Small intestine (tissue), 16 donors: ENCODE results near the gene DUSP10. TPM values are rescaled to one million over a fixed set of nuclear protein-coding genes. Genes with fewer than 3 reads are reported as not detected.

Source experiments
- DNase-seq, 2 donors: peaks; one replicate each; pipeline versions ENCODE4 v3.0.0 to v3.0.0-alpha.2; 2013
- FAIRE-seq: peaks from 2 replicates; lab custom pipeline; 2012; peaks lifted over from hg19 to GRCh38; lab: Jason Lieb, UNC
- H3K27ac ChIP-seq, 3 donors: one replicate each; pipeline ENCODE4 v1.5.1; 2013; ENCODE audit warnings: low read length in 2 of 3, mild to moderate bottlenecking in 2 of 3, control low read depth in 1 of 3, inconsistent platforms in 1 of 3, low read depth in 1 of 3, moderate library complexity in 1 of 3
- H3K27me3 ChIP-seq, 3 donors: one replicate each; pipeline ENCODE4 v1.6.1; 2013; ENCODE audit warnings: low read length in 3 of 3, inconsistent platforms in 1 of 3; ENCODE audit not compliant: control insufficient read depth in 3 of 3, insufficient read depth in 3 of 3
- H3K36me3 ChIP-seq, 3 donors: one replicate each; pipeline ENCODE4 v1.6.1; 2013; ENCODE audit warnings: low read length in 3 of 3, inconsistent platforms in 1 of 3, low read depth in 1 of 3, mild to moderate bottlenecking in 1 of 3, moderate library complexity in 1 of 3; ENCODE audit not compliant: control insufficient read depth in 3 of 3, insufficient read depth in 2 of 3
- H3K4me1 ChIP-seq, 3 donors: one replicate each; pipeline ENCODE4 v1.6.1; 2013; ENCODE audit warnings: low read length in 2 of 3, inconsistent platforms in 1 of 3, low read depth in 1 of 3, mild to moderate bottlenecking in 1 of 3, moderate library complexity in 1 of 3; ENCODE audit not compliant: control insufficient read depth in 3 of 3, insufficient read depth in 2 of 3
- H3K4me3 ChIP-seq, 3 donors: one replicate each; pipeline ENCODE4 v1.5.1; 2013; ENCODE audit warnings: low read length in 3 of 3, control low read depth in 1 of 3, inconsistent platforms in 1 of 3, low read depth in 1 of 3, mild to moderate bottlenecking in 1 of 3, moderate library complexity in 1 of 3
- H3K9me3 ChIP-seq, 2 donors: one replicate each; pipeline ENCODE4 v1.6.1; 2013; ENCODE audit warnings: low read depth in 1 of 2, low read length in 1 of 2; ENCODE audit not compliant: control insufficient read depth in 2 of 2, insufficient read depth in 1 of 2
- WGBS, 3 donors: extraction: QIAGEN DNeasy Blood & Tissue Kit; methylation state at CpG; one replicate each; pipeline ENCODE4 v1.1.7; 2013; 5-methylcytosine and 5-hydroxymethylcytosine counted together
- long read RNA-seq, 10 donors: transcript quantifications; one replicate each; lab custom pipeline, GENCODE V29; 2026
- polyA plus RNA-seq, 4 donors: library from polyadenylated mRNA; stranded (reverse) in 3 of 4; unstranded in 1 of 4; fragments of 200-250 nt in 3 of 4; fragments of 120-200 nt in 1 of 4; gene quantifications; one replicate each; pipeline versions ENCODE4 v1.2.1 to v1.2.3, GENCODE V29; 2013
- donor health status: healthy with polysubstance abuse.
- donor health status: control.
- donor health status: control.
- donor health status: Bipolar disorder and iron deficiency.
- donor health status: healthy.

Gene DUSP10
- 1 to 10 TPM; 1.1 to 4.4 (median 2.1) TPM for polyA plus RNA-seq
- long read RNA-seq, donor 1 = 0 reads
- long read RNA-seq, donor 2 = 0 reads
- long read RNA-seq, donor 3 = 0 reads
- long read RNA-seq, donor 4 = 0 reads
- long read RNA-seq, donor 5 = 0 reads
- long read RNA-seq, donor 6 = 0 reads
- long read RNA-seq, donor 7 = 0 reads
- long read RNA-seq, donor 8 = 0 reads
- long read RNA-seq, donor 9 = 0 reads
- long read RNA-seq, donor 10 = 0 reads

GRCh38 chr1:221741703-221742554 lies at the start of gene DUSP10:
Gene DUSP10, minus strand, starts transcription at chr1:221742089. Its CDS starts 2,345 bp downstream, at chr1:221739744.
- H3K9me3 ChIP-seq = no peaks in the 10 kb centered on the region
- H3K4me1 ChIP-seq = peaks cover 4 to 7% (median 4%) of the 10 kb centered on the region in 3 donors
- 0% methylated on average over 44 of the region's 44 CpGs for WGBS, 3 donors
- peak within 1 kb of the TSS; percentile 86 to 100 (median 90) for H3K27ac ChIP-seq
- DNase-seq (peak; percentile 99 to 100), FAIRE-seq (peak; percentile 26)
- peak within 1 kb of the TSS; percentile 60 to 84 (median 66) for H3K4me3 ChIP-seq
- H3K27me3 ChIP-seq = peaks cover 0 to 33% (median 0%) of the 10 kb centered on the region in 3 donors
- peaks cover 0 to 8% (median 0%) of the 10 kb centered on the region in 3 donors for H3K36me3 ChIP-seq

GRCh38 chr1:221788466-221788865 lies 46.6 kb upstream of the DUSP10 start:
- FAIRE-seq = no peak
- no peak for DNase-seq
- Histone ChIP-seq H3K4me1 (peaks cover 0 to 3% (median 0%) of the 10 kb centered on the region in 3 donors), H3K27me3 (no peaks in the 10 kb centered on the region), H3K36me3 (no peaks in the 10 kb centered on the region), H3K4me3 (no peak overlapping the region), H3K9me3 (no peaks in the 10 kb centered on the region), H3K27ac (no peak overlapping the region)
- WGBS, 3 donors = 66 to 79% (median 77%) methylated on average over 6 of the region's 6 CpGs

GRCh38 chr1:221786647-221787046 lies 44.8 kb upstream of the DUSP10 start:
- Histone ChIP-seq H3K4me1 (peaks cover 0 to 3% (median 0%) of the 10 kb centered on the region in 3 donors), H3K4me3 (no peak overlapping the region), H3K36me3 (no peaks in the 10 kb centered on the region), H3K27ac (no peak overlapping the region), H3K27me3 (no peaks in the 10 kb centered on the region), H3K9me3 (no peaks in the 10 kb centered on the region)
- FAIRE-seq (no peak), DNase-seq (no peak)
- WGBS, 3 donors = 73 to 86% (median 86%) methylated on average over 5 of the region's 5 CpGs

GRCh38 chr1:221783936-221784335 lies 42.0 kb upstream of the DUSP10 start:
- H3K27ac ChIP-seq = no peak overlapping the region

GRCh38 chr1:221783437-221783836 lies 41.5 kb upstream of the DUSP10 start:
- H3K9me3 ChIP-seq = no peaks in the 10 kb centered on the region
- no peak for FAIRE-seq
- H3K36me3 ChIP-seq = no peaks in the 10 kb centered on the region
- peaks cover 0 to 3% (median 0%) of the 10 kb centered on the region in 3 donors for H3K4me1 ChIP-seq
- no peaks in the 10 kb centered on the region for H3K27me3 ChIP-seq
- H3K27ac ChIP-seq = no peak overlapping the region
- peak in 1 of 2 donors; percentile 34 for DNase-seq
- no peak overlapping the region for H3K4me3 ChIP-seq
- WGBS, 3 donors = 67 to 88% (median 69%) methylated on average over 6 of the region's 6 CpGs

More at GRCh38 chr1:221783936-221784335, 42.0 kb upstream of the DUSP10 start:
- 63 to 64% (median 63%) methylated on average over 4 of the region's 4 CpGs for WGBS, 3 donors
- no peak overlapping the region for H3K4me3 ChIP-seq
- H3K9me3 ChIP-seq = no peaks in the 10 kb centered on the region
- H3K27me3 ChIP-seq = no peaks in the 10 kb centered on the region
- no peak for FAIRE-seq
- H3K4me1 ChIP-seq = peaks cover 0 to 3% (median 0%) of the 10 kb centered on the region in 3 donors
- DNase-seq = peak in 1 of 2 donors; percentile 23
- no peaks in the 10 kb centered on the region for H3K36me3 ChIP-seq

- Histone ChIP-seq H3K27me3 (no peaks in the 10 kb centered on the region), H3K4me1 (peaks cover 0 to 3% (median 0%) of the 10 kb centered on the region in 3 donors), H3K4me3 (no peak overlapping the region), H3K36me3 (no peaks in the 10 kb centered on the region), H3K9me3 (no peaks in the 10 kb centered on the region), H3K27ac (no peak overlapping the region)
- 33 to 75% (median 56%) methylated on average over 1 of the region's 1 CpG for WGBS, 3 donors
- FAIRE-seq (no peak), DNase-seq (no peak)
Measured at GRCh38 chr1:221782970-221783369, 41.1 kb upstream of the DUSP10 start.

GRCh38 chr1:221782477-221782876 lies 40.6 kb upstream of the DUSP10 start:
- no peak overlapping the region for H3K4me3 ChIP-seq
- FAIRE-seq (no peak), DNase-seq (no peak)
- peaks cover 0 to 3% (median 0%) of the 10 kb centered on the region in 3 donors for H3K4me1 ChIP-seq
- no peaks in the 10 kb centered on the region for H3K27me3 ChIP-seq
- 41 to 57% (median 56%) methylated on average over 2 of the region's 2 CpGs for WGBS, 3 donors
- H3K9me3 ChIP-seq = no peaks in the 10 kb centered on the region
- H3K27ac ChIP-seq = no peak overlapping the region
- H3K36me3 ChIP-seq = no peaks in the 10 kb centered on the region

GRCh38 chr1:221781102-221781755 lies 39.3 kb upstream of the DUSP10 start:
- no peaks in the 10 kb centered on the region for H3K36me3 ChIP-seq
- WGBS, 3 donors = 66 to 72% (median 66%) methylated on average over 7 of the region's 7 CpGs

More at GRCh38 chr1:221781102-221781755, 39.3 kb upstream of the DUSP10 start:
- DNase-seq (no peak), FAIRE-seq (no peak)
- H3K4me1 ChIP-seq = peaks cover 0 to 3% (median 0%) of the 10 kb centered on the region in 3 donors
- H3K4me3 ChIP-seq = no peak overlapping the region
- H3K27me3 ChIP-seq = no peaks in the 10 kb centered on the region
- no peaks in the 10 kb centered on the region for H3K9me3 ChIP-seq
- H3K27ac ChIP-seq = no peak overlapping the region
